22Rv1 (cell line): ENCODE results near the gene GK2.

Experiments used
- H3K27ac ChIP-seq: fragments of 450-650 bp; 2 replicates; pipeline ENCODE4 v1.5.1; 2017
- CTCF ChIP-seq: fragments of 450-650 bp; IDR thresholded peaks from 2 replicates; pipeline ENCODE4 v1.5.1; 2017; ENCODE audit warnings: mild to moderate bottlenecking
- ZFX ChIP-seq: fragments of 450-650 bp; IDR thresholded peaks from 2 replicates; pipeline ENCODE4 v1.6.1; 2017; ENCODE audit warnings: antibody characterized with exemption, borderline replicate concordance

The GK2 gene

GRCh38 chr4:79439489-79439888, 31.5 kb upstream of the GK2 start:
- H3K27ac ChIP-seq: no peak overlapping the region
- TF ChIP-seq CTCF (no peak), ZFX (no peak)

GRCh38 chr4:79431839-79432238, 23.8 kb upstream of the GK2 start:
- H3K27ac ChIP-seq: no peak overlapping the region
- TF ChIP-seq ZFX (no peak), CTCF (no peak)

GRCh38 chr4:79429113-79429903, 21.3 kb upstream of the GK2 start:
- TF ChIP-seq ZFX (no peak), CTCF (no peak)
- H3K27ac ChIP-seq: no peak overlapping the region

DNA sequence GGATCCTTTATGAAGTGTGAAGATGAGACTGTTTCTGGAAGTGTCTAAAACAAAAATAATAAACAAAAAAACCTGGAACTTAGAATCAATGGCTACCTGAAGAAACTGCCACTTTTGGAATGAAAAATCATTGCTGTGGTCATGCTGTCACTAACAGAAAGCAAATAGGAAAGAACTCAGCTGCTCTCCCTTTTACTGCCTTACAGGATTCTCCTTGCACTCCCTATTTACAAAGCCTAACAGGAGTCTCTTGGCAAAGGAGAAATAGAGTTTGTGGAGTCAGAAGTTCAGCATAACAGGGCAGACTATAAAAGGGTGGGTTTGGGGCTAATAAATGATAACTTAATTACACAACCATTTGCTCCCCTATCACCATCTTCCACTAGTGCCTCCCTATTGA, 19.0 kb upstream of the GK2 start:
- TF ChIP-seq CTCF (no peak), ZFX (no peak)
- no peak overlapping the region for H3K27ac ChIP-seq

DNA sequence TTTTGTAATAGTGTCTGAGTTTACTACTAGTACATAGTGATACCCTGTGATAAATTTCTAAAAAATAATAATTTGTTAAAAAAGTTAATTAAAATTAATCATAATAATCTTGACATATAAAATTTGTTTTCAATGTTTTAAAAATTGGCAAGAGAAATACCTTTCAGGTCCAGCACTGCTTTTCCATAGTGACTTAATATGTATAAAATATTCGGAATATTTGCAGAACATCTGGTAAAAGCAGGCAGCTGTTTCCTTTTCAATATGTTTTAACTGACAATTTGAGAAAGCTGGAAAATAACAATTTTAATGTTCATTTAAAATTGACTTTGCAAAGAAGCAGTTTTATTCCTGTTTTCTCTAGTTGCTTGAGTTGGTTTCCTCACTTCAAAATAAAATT, 17.6 kb upstream of the GK2 start:
- TF ChIP-seq CTCF (no peak), ZFX (no peak)

DNA sequence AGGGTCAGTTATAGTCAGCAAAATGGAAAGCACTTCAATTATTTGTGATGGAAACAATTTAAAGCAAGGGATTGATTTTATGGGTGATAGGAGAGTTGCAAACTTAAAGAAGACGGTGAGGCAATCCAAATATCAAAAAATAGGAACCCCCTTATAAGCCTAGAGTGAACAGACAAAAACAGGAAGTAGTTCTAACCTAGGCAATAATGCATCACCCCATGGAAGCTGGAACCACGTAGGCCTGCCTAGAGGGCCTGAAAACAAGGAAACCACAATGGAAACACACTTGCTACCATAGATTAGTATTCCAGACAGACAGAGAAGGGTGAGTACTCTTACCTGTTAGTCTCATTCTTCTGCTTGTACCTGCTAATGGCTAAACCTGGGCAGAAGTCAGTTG, 13.5 kb upstream of the GK2 start:
- TF ChIP-seq CTCF: no peak
- no peak for TF ChIP-seq ZFX
- H3K27ac ChIP-seq: no peak overlapping the region

More for the DNA sequence above, 17.6 kb upstream of the GK2 start:
- H3K27ac ChIP-seq: no peak overlapping the region

DNA sequence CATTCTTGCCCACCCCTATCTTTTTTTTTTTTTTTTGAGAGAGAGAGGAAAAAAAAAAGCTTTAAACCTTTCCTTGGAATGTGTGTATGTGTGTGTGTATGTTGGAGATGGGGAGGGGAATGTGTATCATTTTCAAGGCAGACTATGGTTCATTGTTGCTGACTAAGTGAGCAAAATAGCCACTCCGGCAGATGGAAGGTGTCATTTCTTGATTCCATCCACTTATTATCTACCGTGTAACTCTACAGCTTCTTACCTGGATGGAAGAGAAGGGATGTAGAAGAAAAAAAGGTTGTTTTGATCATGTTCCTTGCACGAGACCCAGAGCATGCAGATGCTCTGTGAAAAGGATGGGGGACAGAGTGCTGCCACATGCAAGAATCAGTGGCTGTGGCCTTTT, 5.9 kb upstream of the GK2 start:
- no peak for TF ChIP-seq ZFX
- TF ChIP-seq CTCF: no peak
- H3K27ac ChIP-seq: no peak overlapping the region
